ENCODE results near the gene PDGFD.

GRCh38 chr11:104105155-104105554, 58.8 kb downstream of the PDGFD start:
- TF ChIP-seq CTCF (IDR thresholded peaks at IDR 0.05; ENCODE audit: extremely low read depth in 1 of 2, insufficient read depth in 1 of 2, low read depth in 1 of 2, low read length in 2 of 2) (no peak), EZH2 (IDR thresholded peaks at IDR 0.05; ENCODE audit: borderline replicate concordance, low read depth, low read length, severe bottlenecking) (no peak), POLR2A (IDR thresholded peaks at IDR 0.05; ENCODE audit: low read depth, low read length) (no peak), FOS (IDR thresholded peaks at IDR 0.05; ENCODE audit: borderline replicate concordance, insufficient read depth, low read length) (no peak), POLR2AphosphoS5 (IDR thresholded peaks at IDR 0.05; ENCODE audit: insufficient read depth, low read depth, low read length) (no peak)
- TF ChIP-seq, protein P1, sequence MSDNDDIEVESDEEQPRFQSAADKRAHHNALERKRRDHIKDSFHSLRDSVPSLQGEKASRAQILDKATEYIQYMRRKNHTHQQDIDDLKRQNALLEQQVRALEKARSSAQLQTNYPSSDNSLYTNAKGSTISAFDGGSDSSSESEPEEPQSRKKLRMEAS (IDR thresholded peaks at IDR 0.05; ENCODE audit: insufficient read depth, insufficient read length): no peak

All from endothelial cell of umbilical vein (primary cell).